ENCODE data around the gene PLD5. TPM values are rescaled to one million over a fixed set of nuclear protein-coding genes. Genes with fewer than 3 reads are reported as not detected.

The PLD5 gene
- total and polyA plus RNA-seq, 2 of the 13 experiments (the other 11 are each of a cell fraction or from before 2014, with no cell fraction given): not detected

DNA sequence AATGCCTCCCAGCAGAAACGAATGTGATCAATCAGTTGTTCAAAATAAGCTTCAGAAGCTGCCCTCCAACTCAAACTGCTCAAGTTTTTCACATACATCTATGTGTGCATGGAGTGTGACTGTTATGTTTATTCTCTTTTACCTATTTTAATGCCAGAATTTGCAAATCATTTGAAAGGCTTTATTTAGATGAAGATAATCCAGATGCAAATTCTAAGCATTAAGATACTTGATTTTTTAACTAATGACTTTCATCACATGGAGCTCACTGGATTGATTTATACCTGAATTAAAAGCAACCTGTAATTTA, 69.5 kb downstream of the PLD5 start:
- H3K79me2 ChIP-seq (ENCODE audit: insufficient read depth, low read length): no peaks in the 10 kb centered on the region
- CTCF ChIA-PET (ENCODE audit: low intra/inter-chr PET ratio, low total read pairs): no interaction called here

DNA sequence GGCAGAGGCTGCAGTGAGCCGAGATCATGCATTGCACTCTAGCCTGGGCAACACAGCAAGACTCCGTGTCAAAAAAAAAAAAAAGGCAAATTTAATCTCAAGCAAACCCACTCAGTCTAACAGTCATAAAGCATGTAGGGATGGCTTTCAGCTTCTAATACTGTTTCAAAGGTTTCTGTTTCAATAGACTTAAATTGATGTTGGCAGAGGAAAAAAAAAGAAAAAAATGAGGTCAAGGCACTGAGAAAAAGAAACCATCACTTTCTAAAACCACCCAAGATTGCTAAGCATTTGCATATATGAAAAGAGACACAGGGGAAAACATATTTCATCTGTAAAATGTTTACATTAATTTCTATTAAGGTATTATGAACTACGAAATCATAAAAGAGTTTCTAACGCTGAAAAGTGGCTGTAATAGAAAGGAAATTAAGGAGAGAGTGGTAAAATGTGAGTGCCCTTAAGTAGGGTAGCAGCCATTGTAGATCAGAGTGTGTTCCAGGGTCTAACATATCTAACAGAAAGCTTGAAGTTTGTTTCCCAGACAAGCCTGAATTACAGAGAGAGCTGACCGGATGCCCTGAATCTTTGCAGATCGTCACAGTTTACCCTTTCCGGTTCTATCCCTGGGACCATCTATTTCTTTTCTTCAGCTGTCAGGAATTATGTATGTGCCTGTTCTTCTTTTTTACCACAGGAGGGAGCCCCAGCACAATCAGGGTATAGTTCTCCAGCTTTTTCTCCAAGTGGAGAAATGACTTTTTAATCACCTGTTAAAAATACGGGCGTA, 70.0 kb downstream of the PLD5 start:
- Histone ChIP-seq H3K9ac (ENCODE audit: insufficient read depth, low read depth, low read length) (no peak overlapping the region), H3K27ac (ENCODE audit: extremely low read length, insufficient read depth, low read length) (no peak overlapping the region), H3K36me3 (replicated peaks in 1 of 2; ENCODE audit: control insufficient read depth in 1 of 2, insufficient read depth in 2 of 2, low read length in 2 of 2) (no peaks in the 10 kb centered on the region), H3K4me1 (ENCODE audit: insufficient read depth, low read length) (no peaks in the 10 kb centered on the region), H3K4me2 (ENCODE audit: low read depth, low read length) (no peak overlapping the region), H3K4me3 (replicated peaks in 1 of 3; ENCODE audit: insufficient read depth in 1 of 3, low read depth in 2 of 3, low read length in 3 of 3) (no peak overlapping the region), H4K20me1 (ENCODE audit: insufficient read depth, low read length) (no peaks in the 10 kb centered on the region), H2AFZ (ENCODE audit: low read length) (no peak overlapping the region), H3K9me3 (ENCODE audit: low read length) (no peaks in the 10 kb centered on the region), H3K27me3 (ENCODE audit: control insufficient read depth in 1 of 2, insufficient read depth in 2 of 2, low read length in 2 of 2) (no peaks in the 10 kb centered on the region; a peak in 2 of 5 replicates), H3K79me2 (ENCODE audit: insufficient read depth, low read length) (no peaks in the 10 kb centered on the region)
- ATAC-seq (peak; percentile 74), FAIRE-seq (peak; percentile 23), DNase-seq (ENCODE audit: low spot score) (peak; percentile 20)
- no TSS peak for BruUV-seq (replicated peaks)
- in situ Hi-C loops (cut with HindIII; ENCODE audit: extremely low pct_ligation_motif_present, low pct_unique_long_range_greater_than_20kb): loop anchor here (25.0 kb wide), 1 partner anchor 883 kb away; no protein-coding TSS in a partner anchor
- CTCF ChIA-PET (ENCODE audit: low intra/inter-chr PET ratio, low total read pairs): no interaction called here
- 12% methylated on average over 9 of the region's 9 CpGs for WGBS (ENCODE audit: low lambda C conversion rate)
- TF ChIP-seq CTCF (CRISPR knock-in tag; IDR thresholded peaks at IDR 0.05): peak; percentile 58
- TF ChIP-seq ZNF251 (CRISPR knock-in tag; IDR thresholded peaks at IDR 0.05): no peak
- TF ChIP-seq STAG1 (CRISPR knock-in tag; IDR thresholded peaks at IDR 0.05): peak; percentile 59
- TF ChIP-seq SMC3 (IDR thresholded peaks at IDR 0.05; ENCODE audit: low read length): peak; percentile 32; the same call in 1 of the 2 replicates
- TF ChIP-seq ATF1 (CRISPR knock-in tag; IDR thresholded peaks at IDR 0.05): no peak
- POLR2A ChIA-PET: no interaction called here
- intact Hi-C loops (cut with micrococcal nuclease; ENCODE audit: unreplicated experiment): no loop called here

More for the DNA sequence above, 69.5 kb downstream of the PLD5 start:
- no peak for DNase-seq (ENCODE audit: low spot score)
- no TSS peak for BruUV-seq (replicated peaks)
- no peak for TF ChIP-seq KDM4B (CRISPR knock-in tag; IDR thresholded peaks at IDR 0.05)
- TF ChIP-seq ZNF747 (CRISPR knock-in tag; IDR thresholded peaks at IDR 0.05; ENCODE audit: borderline replicate concordance): no peak
- TF ChIP-seq CC2D1A (CRISPR knock-in tag; IDR thresholded peaks at IDR 0.05): no peak
- TF ChIP-seq ZSCAN9 (CRISPR knock-in tag; IDR thresholded peaks at IDR 0.05; ENCODE audit: borderline replicate concordance): no peak
- TF ChIP-seq ZNF607 (CRISPR knock-in tag; IDR thresholded peaks at IDR 0.05; ENCODE audit: borderline replicate concordance): no peak
- no peak for TF ChIP-seq ZNF546 (CRISPR knock-in tag; conservative IDR thresholded peaks at IDR 0.05)
- no peak for TF ChIP-seq PPARG (CRISPR knock-in tag; conservative IDR thresholded peaks at IDR 0.05)
- TF ChIP-seq ZNF275 (CRISPR knock-in tag; IDR thresholded peaks at IDR 0.05; ENCODE audit: borderline replicate concordance): no peak
- intact Hi-C loops (cut with micrococcal nuclease; ENCODE audit: unreplicated experiment) (no loop called here), in situ Hi-C loops (cut with HindIII; ENCODE audit: extremely low pct_ligation_motif_present, low pct_unique_long_range_greater_than_20kb) (loop anchor here (25.0 kb wide), 1 partner anchor 882 kb away; no protein-coding TSS in a partner anchor)
- Histone ChIP-seq H3K27me3 (ENCODE audit: control insufficient read depth in 1 of 2, insufficient read depth in 2 of 2, low read length in 2 of 2) (no peaks in the 10 kb centered on the region; a peak in 2 of 5 replicates), H3K36me3 (replicated peaks in 1 of 2; ENCODE audit: control insufficient read depth in 1 of 2, insufficient read depth in 2 of 2, low read length in 2 of 2) (no peaks in the 10 kb centered on the region), H3K4me2 (ENCODE audit: low read depth, low read length) (no peak overlapping the region), H3K4me3 (replicated peaks in 1 of 3; ENCODE audit: insufficient read depth in 1 of 3, low read depth in 2 of 3, low read length in 3 of 3) (no peak overlapping the region), H3K9ac (ENCODE audit: insufficient read depth, low read depth, low read length) (no peak overlapping the region), H2AFZ (ENCODE audit: low read length) (no peak overlapping the region), H3K27ac (ENCODE audit: extremely low read length, insufficient read depth, low read length) (no peak overlapping the region), H4K20me1 (ENCODE audit: insufficient read depth, low read length) (no peaks in the 10 kb centered on the region), H3K9me3 (ENCODE audit: low read length) (no peaks in the 10 kb centered on the region), H3K4me1 (ENCODE audit: insufficient read depth, low read length) (no peaks in the 10 kb centered on the region)
- POLR2A ChIA-PET: no interaction called here
- ATAC-seq: no peak
- no peak for FAIRE-seq
- 0% methylated on average over 1 of the region's 1 CpG for WGBS (ENCODE audit: low lambda C conversion rate)
